Activated CD4-positive, alpha-beta T cell treated with anti-CD3 and anti-CD28 coated beads, Interleukin-2, amount 50 U/mL, for 48 hours (primary cell): ENCODE measurements around the gene LRCH1.
A peak's percentile ranks its signal among the peaks of the same experiment; 100 is the strongest.

Experiments used
- DNase-seq, 2 experiments: peaks; one replicate each; pipeline ENCODE4 v3.0.0-alpha.2; 2020

The LRCH1 gene, protein sequence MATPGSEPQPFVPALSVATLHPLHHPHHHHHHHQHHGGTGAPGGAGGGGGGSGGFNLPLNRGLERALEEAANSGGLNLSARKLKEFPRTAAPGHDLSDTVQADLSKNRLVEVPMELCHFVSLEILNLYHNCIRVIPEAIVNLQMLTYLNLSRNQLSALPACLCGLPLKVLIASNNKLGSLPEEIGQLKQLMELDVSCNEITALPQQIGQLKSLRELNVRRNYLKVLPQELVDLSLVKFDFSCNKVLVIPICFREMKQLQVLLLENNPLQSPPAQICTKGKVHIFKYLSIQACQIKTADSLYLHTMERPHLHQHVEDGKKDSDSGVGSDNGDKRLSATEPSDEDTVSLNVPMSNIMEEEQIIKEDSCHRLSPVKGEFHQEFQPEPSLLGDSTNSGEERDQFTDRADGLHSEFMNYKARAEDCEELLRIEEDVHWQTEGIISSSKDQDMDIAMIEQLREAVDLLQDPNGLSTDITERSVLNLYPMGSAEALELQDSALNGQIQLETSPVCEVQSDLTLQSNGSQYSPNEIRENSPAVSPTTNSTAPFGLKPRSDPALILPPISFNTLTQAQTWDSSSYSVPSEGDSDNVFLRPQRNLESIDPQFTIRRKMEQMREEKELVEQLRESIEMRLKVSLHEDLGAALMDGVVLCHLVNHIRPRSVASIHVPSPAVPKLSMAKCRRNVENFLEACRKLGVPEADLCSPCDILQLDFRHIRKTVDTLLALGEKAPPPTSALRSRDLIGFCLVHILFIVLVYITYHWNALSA

DNA sequence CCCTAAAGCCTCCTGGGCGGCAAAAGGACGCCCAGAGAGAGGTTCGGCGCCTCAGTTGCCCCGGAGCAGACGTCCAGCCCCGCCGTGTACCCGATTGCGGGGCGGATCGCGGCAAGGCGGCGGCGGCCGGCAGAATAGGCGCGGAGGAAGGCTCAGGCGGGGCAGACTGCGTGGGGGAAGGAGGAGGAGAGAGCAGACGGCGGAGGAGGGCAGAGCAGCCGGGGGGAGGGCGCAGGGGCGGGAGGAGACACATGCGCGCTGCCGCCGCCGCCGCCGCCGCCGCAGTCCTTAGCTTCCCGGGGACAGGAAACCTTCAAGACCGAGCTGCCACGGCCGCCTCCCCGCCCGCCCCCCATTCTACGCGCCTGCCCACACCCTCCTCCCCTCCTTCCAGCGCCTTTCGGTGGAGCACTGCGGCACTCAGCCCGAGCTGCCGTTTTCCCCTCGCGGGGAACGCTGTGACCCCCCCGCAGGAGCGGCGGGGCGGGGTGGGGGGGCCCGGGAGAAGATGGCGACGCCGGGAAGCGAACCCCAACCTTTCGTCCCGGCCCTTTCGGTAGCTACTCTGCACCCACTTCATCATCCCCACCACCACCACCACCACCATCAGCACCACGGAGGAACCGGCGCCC, at the start of gene LRCH1:
Gene LRCH1 (plus strand): TSS at position 282 of the 632 bp plus-strand sequence. CDS start 227 bp downstream, at position 509.
- DNase-seq: peak; percentile 86 to 88

DNA sequence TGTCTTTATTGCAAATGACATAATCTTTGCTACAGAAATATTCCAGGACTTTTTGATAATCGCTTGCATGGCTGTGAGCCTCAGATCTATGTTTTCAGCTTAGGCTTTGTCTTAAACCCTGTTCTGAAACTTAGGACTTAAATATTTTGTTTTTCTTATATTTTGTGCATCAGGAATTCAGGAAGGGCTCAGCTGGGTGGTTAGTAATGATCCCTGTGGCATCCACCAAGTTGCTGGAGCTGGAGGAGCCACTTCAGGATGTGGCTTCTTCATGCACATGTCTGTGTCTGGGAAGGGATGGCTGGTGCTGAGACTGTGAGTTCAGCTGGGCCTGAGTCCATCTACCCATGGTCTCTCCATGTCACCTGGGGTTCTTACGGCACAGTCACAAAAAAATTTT, 48.9 kb upstream of the LRCH1 start:
- no peak for DNase-seq

DNA sequence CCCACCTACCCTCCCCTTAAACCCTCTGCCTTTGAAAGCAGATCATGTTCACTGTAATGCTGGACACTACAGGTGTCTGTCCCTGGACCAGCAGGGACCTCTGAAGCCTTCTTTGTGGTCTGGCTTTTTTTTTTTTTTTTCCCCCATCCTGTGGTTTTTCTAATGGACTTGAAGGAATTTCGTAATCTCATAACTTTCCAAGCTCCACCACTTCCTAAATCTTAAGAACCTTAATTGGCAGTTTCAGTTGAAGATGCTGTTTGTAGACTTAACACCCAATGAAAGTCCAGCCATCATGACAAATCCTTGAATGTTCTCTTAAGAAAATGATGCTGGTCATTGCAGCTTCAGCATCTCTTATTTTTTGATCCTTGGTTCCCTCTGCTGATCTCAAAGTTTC, 45.0 kb upstream of the LRCH1 start:
- no peak for DNase-seq

DNA sequence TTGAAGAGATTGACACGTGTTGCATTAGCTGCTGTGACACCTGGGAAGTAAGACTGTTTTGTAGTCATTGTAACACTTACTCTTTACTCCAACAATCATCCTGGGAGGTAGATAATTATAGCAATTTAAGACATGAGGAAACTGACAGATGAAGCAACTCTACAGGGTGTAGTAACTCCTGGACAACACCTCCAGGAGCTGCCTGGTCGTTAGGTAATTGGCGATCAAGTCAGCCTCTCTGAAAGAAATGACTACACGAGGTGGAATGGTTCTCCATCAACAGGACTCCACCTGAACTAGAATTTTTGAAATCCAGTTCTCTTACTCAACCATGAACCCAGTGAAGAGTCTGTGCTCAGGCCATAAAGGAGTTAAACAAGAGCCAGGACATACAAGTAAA, 43.0 kb upstream of the LRCH1 start:
- DNase-seq: no peak

DNA sequence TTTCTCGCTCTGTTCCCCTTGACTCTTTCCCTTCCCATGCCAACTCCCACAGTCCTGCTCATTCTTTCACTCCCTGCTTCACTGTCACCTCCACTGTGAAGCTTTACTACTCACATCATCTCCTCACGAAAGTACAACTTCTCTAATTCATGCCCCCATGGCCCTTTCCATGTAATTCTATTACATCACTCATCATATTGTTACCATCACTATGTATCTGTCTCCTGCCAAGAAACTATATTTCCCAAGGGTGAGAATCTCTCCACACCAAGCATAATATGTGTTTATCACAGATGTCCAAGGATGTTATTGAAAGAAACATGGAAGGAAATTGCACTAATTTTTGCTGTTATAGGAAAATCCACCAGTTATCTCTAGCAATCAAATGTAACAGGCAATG, 37.2 kb upstream of the LRCH1 start:
- no peak for DNase-seq

DNA sequence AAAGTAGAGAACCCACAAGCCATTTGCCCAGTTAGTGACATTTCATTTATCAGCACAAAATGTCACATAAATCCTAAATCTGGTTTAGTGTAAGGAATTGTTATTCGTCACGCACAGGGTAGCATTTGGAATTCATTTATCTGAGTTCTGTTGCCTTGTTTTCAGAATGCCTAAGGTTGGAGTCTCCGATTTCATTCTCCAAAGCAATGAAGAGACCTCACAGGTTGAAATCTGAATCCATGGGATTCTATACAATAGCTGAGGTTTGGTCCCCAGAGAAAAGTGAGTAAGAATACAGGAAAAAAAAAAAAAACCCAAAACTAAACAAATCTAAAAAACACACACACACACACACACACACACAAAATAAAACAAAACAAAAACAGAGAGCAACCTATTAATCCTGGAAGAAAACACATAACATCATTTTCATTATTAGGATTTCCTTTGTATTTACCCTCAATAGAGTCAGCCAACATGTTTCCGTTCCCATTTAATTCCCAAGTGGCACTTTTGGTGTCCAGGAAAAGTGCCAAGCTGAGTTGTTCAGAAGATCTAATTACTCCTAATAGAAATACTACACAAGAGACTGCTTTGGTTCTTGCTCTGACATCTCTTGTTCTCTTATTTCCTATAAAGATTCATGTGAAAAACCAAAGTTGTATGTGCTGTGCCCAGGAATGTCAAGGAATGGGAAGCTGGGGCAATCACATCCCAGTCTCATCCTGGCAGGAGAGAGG, 36.2 kb upstream of the LRCH1 start:
- no peak for DNase-seq

DNA sequence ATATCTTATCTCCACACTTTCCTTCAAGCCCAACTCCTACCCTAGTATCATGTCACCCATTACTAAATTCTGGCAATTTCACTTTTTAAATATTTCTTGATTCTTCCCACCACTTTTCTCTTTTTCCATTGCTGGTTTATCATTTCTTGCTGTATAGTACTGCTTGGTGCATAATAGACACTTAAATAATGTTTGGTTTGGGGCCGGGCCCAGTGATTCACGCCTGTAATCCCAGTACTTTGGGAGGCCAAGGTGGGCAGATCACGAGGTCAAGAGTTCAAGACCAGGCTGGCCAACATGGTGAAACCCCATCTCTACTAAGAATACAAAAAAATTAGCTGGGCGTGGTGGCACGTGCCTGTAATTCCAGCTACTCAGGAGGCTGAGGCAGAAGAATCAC, 35.2 kb upstream of the LRCH1 start:
- peak; percentile 16 to 18 for DNase-seq

DNA sequence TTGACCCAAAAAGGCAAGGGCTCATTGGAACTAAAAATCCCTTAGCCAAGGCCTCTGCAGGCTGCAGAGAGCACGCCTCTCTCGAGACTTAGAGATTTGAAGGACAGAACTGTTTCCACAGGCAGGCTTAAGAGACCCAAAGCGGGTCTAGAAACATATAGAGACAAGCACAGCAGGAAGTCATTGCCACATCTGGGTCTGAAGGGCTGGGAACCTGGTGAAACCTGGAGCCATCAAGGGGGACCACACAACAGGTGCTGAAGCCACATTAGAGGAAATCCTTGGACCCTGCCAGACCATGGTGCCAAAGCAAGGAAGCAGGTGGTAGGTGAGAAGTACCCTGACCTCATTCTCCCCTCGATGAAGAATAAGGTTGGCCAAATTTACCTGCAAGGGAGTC, 33.8 kb upstream of the LRCH1 start:
- no peak for DNase-seq

DNA sequence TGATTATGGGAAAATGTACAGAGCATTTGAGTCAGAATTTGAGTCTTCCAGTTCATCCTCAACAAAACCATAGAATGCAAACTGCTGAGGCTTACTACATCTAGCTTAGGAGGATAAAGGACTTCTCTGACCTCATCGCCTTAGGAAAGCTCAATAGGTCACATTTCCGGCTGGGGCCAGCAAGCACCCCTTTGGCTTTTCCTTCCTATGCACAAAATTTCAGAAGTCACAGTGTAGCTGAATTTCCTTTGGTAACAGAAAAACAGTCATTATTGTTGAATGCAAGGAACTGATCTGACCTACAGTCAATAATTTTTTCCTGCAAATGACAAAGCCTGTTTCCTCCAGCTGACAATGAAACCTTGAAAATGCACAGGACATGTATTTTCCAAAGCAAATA, 32.8 kb upstream of the LRCH1 start:
- no peak for DNase-seq

DNA sequence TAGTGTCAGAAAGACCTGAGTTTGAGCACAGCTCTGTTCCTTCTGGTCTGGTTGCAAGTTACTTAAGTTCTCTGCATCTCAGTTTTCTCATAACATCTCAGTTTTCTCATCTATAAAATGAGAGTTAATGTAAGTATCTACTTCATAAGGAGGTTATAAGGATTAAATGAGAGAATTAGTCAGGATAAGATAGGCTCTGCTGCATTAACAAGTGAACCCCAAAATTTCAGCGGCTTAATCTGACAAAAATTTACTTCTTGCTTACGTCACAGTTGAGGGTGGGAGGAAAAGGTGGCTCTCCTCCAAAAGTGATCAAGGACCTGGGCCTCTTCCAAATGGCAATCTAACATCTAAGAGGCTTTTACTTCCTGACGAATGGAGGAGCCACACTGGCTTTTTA, 31.5 kb upstream of the LRCH1 start:
- no peak for DNase-seq

DNA sequence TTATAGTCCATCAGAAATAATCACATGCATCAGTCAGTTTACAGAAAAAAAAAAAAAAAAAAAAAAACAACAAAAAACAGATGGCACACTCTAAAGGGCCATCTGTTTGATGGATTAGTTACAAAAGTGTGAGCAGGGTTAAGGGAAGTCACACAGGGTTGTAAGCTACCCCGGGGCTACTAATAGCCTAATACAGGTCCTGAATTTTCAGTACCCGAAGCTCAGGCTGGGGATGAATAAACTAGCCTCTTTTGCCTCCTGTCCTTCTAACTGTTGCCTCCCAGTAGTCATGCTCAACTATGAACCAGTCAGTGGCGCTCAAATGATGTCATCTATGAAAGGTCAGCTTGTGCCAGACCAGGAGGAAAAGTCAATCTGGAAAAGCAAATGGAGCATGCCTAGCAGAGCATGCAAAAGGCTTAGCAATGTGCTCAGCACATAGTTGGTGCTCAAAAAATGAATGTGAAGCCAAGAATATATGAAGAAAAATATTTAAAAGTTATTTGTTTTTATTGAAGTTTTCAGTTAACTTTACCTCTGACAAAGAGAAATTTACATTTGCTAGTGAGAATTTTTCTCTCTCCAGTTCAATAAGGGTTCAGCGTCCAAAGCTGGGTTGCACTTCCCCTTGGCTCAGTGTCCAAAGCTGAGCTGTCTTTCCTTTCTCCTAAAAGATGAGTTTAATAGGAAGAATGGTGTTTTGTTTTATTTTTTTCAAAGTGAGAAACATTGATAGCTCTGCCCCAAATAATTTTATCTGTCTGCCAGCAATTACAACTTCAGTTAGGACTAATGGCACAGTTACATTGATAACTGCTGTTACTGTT, 30.8 kb upstream of the LRCH1 start:
- no peak for DNase-seq

DNA sequence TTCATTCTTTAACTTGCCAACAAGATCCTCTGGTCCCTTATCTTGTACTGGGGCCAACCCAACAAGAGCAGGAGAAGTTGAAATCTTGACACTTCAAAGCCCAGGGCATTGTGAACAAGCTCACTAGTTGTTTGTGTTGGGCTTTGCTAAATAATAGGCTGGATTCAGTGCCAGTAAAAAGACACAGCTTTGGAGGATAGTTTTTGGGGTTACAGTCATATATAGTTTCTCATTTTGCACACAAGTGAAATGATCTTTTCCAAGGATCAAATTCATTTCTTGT, 30.3 kb upstream of the LRCH1 start:
- no peak for DNase-seq

DNA sequence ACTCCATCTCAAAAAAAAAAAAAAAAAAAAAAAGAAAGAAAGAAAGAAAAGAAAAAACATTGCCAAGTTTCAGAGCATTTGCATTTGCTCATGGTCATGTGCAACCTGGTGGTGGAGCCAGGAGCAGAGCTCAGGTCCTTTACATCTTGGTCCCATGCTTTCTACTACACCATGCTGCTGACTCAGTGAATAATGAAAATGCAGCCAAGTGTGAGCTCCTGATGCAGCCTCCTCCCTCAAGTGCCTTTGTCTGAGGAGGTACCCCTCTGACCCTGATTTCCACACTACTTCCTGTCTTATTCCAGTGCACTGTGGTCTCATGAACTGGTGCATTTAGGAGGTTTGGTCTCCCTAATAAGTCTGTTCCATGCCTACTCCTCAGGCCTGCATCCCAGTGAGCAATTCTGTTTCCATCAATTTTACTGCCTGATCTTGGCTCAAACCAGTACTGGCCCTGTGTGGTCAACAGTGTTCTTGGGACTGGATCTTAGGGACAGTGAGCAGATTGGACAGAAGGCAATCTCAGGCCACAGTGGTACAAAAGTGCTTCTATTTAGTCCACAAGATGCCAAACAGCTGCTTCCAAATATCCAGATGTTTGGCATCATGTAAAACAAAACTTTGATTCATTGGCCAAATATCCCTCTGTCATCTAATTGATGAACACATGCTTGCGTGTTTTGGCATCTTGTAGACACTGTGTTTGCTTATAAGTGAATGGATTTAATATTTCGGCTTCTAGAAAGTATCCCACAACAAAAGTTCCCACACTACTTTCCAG, 28.8 kb upstream of the LRCH1 start:
- no peak for DNase-seq

DNA sequence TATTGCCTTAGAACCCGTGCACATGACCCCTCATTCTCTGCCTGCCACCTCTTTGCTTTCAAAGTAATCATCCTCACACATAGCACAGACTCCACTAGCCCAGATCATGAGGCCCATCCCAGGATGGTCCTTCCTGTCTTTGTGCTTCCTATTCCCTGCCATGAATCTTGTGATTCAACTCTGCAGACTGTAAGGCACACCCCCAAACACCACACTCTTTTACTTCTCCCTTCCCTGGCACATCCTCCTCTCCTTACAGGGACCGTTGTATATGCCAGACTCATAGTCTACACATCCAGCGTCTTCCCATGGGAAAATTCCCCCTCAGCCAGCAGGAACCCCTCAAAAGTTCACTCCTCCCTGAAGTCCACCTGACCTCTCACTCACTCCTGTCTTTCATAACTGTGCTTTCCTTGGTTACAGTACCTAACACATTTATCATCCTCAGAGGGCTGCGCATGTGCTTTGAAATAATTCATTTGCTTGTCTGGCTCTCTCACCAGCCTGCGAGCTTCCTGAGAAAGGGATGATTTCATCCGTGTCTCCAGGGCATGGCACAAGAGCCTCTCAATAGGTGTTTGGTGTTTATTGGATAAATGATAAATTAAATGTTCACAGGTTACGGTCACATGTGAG, 26.8 kb upstream of the LRCH1 start:
- DNase-seq: no peak

DNA sequence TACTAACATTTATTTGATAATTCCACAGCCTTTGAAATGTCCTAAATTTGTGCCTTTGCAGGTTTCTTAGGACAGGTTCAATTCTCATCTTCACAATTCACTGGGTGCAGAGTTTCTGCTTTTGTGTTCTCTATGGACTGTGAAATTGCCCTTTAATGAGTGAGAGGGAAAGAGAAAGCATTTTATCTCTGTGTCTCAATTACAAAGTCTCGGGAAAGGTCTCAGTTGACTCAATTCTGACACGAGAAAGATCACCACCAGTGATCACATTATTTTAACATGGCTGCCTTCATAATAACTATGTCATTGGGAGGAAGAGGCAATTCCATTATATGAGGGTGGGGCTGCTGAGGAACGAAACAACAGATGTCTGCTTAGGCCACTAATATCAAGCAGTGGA, 26.2 kb upstream of the LRCH1 start:
- DNase-seq: no peak

DNA sequence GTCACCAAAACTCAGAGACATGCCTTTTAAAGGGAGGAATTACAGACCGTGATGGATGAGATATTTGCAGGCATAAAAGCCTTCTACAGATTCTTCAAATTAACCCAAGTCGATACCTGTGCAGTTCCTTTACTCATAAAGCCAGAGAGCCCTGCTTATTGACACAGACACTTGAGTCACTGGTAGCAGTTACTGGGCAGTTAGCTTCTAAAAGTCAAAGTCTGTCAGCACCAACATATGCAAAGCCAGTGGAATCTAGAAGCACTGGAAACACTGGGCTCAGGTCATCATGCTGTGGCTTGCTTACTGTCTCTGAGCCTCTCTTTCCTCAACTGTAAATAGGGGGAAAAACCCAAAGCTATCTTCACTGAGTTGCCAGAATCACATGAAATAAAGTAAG, 25.7 kb upstream of the LRCH1 start:
- no peak for DNase-seq

DNA sequence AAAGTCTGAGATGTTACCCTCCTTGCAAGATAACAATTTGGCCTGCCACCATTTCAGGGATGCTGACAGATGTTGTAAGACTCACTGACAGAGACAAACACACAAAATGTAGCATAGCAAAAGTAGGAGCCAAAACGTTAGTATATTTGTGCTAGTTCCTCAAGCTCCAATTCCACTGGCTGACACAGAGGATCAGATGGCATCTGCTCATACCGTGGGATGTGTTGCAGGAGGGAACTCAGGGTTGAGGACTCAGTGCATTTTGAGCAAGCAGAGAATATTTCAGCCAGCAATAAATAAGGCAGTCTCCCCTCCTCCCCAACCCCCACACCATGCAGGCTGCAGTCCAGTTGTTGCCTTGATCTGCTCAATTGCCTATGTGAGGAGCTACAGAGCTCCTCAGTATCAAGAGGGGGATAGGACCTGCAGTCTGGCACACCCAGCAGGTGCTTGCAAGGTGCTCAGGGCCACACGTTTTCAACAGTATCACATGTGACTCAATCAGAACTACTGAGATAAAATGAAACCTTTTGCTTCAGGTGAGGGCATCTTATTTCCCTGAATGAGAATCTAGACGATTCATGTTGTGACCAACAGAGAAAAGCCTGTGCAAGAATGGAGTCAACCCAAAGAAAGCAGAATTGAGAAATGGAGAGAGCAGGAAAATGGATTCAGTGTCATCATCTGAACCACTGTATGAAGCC, 23.6 kb upstream of the LRCH1 start:
- DNase-seq: no peak

DNA sequence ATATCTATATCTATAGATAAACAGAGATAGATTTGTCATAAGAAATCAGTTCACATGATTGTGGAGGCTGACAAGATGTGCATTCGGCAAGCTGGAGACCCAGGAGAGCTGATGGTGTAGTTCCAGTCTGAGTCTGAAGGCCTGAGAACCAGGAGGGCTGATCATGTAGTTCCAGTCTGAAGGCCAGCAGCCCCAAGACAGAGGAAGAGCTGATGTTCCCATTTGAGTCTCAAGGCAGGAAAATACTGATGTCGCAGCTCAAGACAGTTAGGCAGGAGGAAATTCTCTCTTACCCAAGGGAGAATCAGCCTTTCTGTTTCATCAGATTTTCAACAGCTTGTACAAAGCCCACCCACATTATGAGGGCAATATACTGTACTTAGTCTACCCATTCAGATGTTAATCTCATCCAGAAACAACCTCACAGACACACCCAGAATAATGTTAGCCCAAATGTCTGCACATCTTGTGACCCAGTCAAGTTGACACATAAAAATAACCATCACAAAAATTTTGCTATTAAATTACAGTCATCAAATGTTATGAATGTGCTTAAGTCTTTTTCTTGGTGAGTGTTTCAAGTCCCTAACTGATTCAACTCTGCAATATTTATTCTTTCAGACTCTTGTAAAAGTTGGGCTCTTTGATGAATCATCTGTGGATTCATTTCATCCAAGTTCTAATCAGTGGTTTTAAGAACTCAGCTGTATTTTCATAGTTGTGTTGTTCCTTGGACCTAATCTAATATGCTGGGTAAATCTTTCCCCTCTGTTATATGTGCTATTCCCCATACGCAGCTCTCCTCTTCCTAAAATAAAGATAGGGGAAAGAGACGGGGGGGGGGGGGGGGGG, 22.7 kb upstream of the LRCH1 start:
- no peak for DNase-seq

DNA sequence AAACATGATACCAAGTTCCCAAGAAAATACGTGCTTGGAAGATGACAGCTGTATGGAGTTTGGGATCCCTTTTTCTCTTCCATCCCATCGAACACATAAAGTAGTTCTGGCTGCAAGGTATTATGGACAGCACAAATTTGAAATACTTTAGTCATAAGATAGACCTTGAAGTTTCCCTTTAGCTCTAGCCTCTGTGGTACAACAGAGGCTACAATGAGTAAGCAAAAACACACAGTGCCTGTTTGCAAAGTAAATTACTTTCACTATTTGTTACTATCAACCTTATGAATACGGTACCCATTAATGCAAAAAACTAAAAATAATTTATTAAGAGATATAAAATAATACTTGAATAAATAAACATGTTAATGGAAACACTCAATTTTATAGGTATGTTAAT, 21.0 kb upstream of the LRCH1 start:
- DNase-seq: no peak

DNA sequence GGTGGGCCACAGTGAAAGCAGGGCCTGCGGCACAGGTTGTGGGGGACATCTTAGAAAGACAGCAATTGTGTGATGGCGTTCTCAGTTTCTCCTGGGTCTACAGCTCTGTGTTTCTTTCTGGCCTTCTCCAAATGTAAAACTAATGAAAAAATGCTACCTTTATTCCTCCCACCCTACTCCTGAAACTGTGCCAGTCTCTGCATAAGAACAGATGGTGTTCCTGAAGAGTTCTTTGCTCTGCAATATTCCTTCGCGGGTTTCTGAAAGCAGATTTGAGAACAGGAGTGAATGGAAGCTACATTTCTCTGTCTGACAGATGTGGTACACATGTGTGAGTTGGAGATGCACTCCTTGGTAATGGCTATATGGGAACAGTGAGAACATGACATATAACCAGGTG, 18.0 kb upstream of the LRCH1 start:
- DNase-seq: no peak
